H9 (cell line): Measurements from ENCODE around the gene BBS4. TPM values are rescaled to one million over a fixed set of nuclear protein-coding genes. Genes with fewer than 3 reads are reported as not detected.

Experiments
- DNase-seq: peaks from one replicate; pipeline ENCODE4 v3.0.0-alpha.2; 2017
- H2AFZ ChIP-seq: one replicate; pipeline ENCODE4 v1.6.1; 2013; ENCODE audit warnings: mild to moderate bottlenecking, low read length, control low read depth, moderate library complexity
- H2AK5ac ChIP-seq: 2 replicates; pipeline ENCODE4 v1.6.1; 2013; ENCODE audit warnings: low read length, control low read depth, mixed read lengths; ENCODE audit not compliant: insufficient read length
- H2BK120ac ChIP-seq: one replicate; pipeline ENCODE4 v1.6.1; 2013; ENCODE audit warnings: low read depth, mild to moderate bottlenecking, low read length, control low read depth, inconsistent platforms; ENCODE audit not compliant: poor library complexity, severe bottlenecking
- H2BK12ac ChIP-seq: 2 replicates; pipeline ENCODE4 v1.6.1; 2013; ENCODE audit warnings: low read length, control low read depth, mixed read lengths, low read depth; ENCODE audit not compliant: insufficient read length
- H2BK15ac ChIP-seq: 2 replicates; pipeline ENCODE4 v1.6.1; 2013; ENCODE audit warnings: low read depth, low read length, control low read depth
- H2BK20ac ChIP-seq: one replicate; pipeline ENCODE4 v1.6.1; 2013; ENCODE audit warnings: low read depth, mild to moderate bottlenecking, low read length, control low read depth, inconsistent platforms; ENCODE audit not compliant: poor library complexity, severe bottlenecking
- H2BK5ac ChIP-seq: 2 replicates; pipeline ENCODE4 v1.6.1; 2013; ENCODE audit warnings: low read length, control low read depth, mixed read lengths; ENCODE audit not compliant: insufficient read length
- H3K14ac ChIP-seq: 2 replicates; pipeline ENCODE4 v1.6.1; 2013; ENCODE audit warnings: low read length, control low read depth; ENCODE audit not compliant: insufficient read depth
- H3K18ac ChIP-seq: 2 replicates; pipeline ENCODE4 v1.6.1; 2013; ENCODE audit warnings: low read depth, mild to moderate bottlenecking, mixed read lengths, low read length, control low read depth; ENCODE audit not compliant: insufficient read length
- H3K23ac ChIP-seq: 2 replicates; pipeline ENCODE4 v1.6.1; 2013; ENCODE audit warnings: low read length, control low read depth, mixed read lengths, low read depth; ENCODE audit not compliant: insufficient read length
- H3K23me2 ChIP-seq: 2 replicates; pipeline ENCODE4 v1.6.1; 2013; ENCODE audit warnings: low read depth, mild to moderate bottlenecking, mixed read lengths, low read length, control low read depth; ENCODE audit not compliant: insufficient read length, poor library complexity, severe bottlenecking
- H3K27ac ChIP-seq: 2 replicates; pipeline ENCODE4 v1.5.1; 2013; ENCODE audit warnings: low read length, control low read depth, mixed read lengths, low read depth; ENCODE audit not compliant: insufficient read length
- H3K27me3 ChIP-seq: 2 replicates; pipeline ENCODE4 v1.6.1; 2013; ENCODE audit warnings: low read length, control low read depth, inconsistent platforms; ENCODE audit not compliant: insufficient read depth
- H3K4ac ChIP-seq: 2 replicates; pipeline ENCODE4 v1.6.1; 2013; ENCODE audit warnings: low read depth, mild to moderate bottlenecking, control low read depth, inconsistent platforms, low read length, moderate library complexity
- H3K4me1 ChIP-seq: 2 replicates; pipeline ENCODE4 v1.6.1; 2013; ENCODE audit warnings: low read length, control low read depth, inconsistent platforms; ENCODE audit not compliant: insufficient read depth
- H3K4me2 ChIP-seq: 2 replicates; pipeline ENCODE4 v1.6.1; 2013; ENCODE audit warnings: low read length, control low read depth, mixed read lengths; ENCODE audit not compliant: insufficient read length, insufficient read depth
- H3K56ac ChIP-seq: 2 replicates; pipeline ENCODE4 v1.6.1; 2013; ENCODE audit warnings: low read depth, mild to moderate bottlenecking, mixed read lengths, low read length, control low read depth; ENCODE audit not compliant: insufficient read length
- H3K79me1 ChIP-seq: 2 replicates; pipeline ENCODE4 v1.6.1; 2013; ENCODE audit warnings: low read depth, mild to moderate bottlenecking, moderate library complexity, low read length, control low read depth, inconsistent platforms; ENCODE audit not compliant: insufficient read depth, poor library complexity, severe bottlenecking
- H3K79me2 ChIP-seq: 2 replicates; pipeline ENCODE4 v1.6.1; 2013; ENCODE audit warnings: low read length, control low read depth, inconsistent platforms; ENCODE audit not compliant: insufficient read depth
- H3K9ac ChIP-seq: 2 replicates; pipeline ENCODE4 v1.6.1; 2013; ENCODE audit warnings: low read length, control low read depth, mixed read lengths; ENCODE audit not compliant: insufficient read length; ENCODE audit errors: extremely low read depth
- H3K9me3 ChIP-seq: one replicate; pipeline ENCODE4 v1.6.1; 2013; ENCODE audit warnings: low read depth, low read length, inconsistent platforms; ENCODE audit not compliant: control insufficient read depth
- H3T11ph ChIP-seq: one replicate; pipeline ENCODE4 v1.6.1; 2013; ENCODE audit warnings: mild to moderate bottlenecking, low read length, control low read depth, inconsistent platforms
- H4K20me1 ChIP-seq: one replicate; pipeline ENCODE4 v1.6.1; 2013; ENCODE audit not compliant: control insufficient read depth, insufficient read length, insufficient read depth
- H4K5ac ChIP-seq: 2 replicates; pipeline ENCODE4 v1.6.1; 2013; ENCODE audit warnings: low read depth, mild to moderate bottlenecking, mixed read lengths, low read length, control low read depth; ENCODE audit not compliant: insufficient read length
- H4K8ac ChIP-seq: replicated peaks from 2 replicates; pipeline ENCODE4 v1.6.1; 2013; ENCODE audit warnings: low read length, control low read depth, mixed read lengths, low read depth; ENCODE audit not compliant: insufficient read length
- H4K91ac ChIP-seq: 2 replicates; pipeline ENCODE4 v1.6.1; 2013; ENCODE audit warnings: low read depth, mild to moderate bottlenecking, moderate library complexity, mixed read lengths, low read length, control low read depth; ENCODE audit not compliant: insufficient read length
- H3K27ac Mint-ChIP-seq, 3 experiments: 2 replicates in 2 of 3; 3 replicates in 1 of 3; pipeline ENCODE4 v1.8.0; 2020 to 2021; ENCODE audit warnings: mixed read lengths in 3 of 3, mild to moderate bottlenecking in 1 of 3, moderate library complexity in 1 of 3
- H3K27me3 Mint-ChIP-seq: 2 replicates; pipeline ENCODE4 v1.8.0; 2021; ENCODE audit warnings: low read depth, mild to moderate bottlenecking, moderate library complexity, mixed read lengths
- H3K36me3 Mint-ChIP-seq, 3 experiments: 2 replicates in 2 of 3; 3 replicates in 1 of 3; pipeline ENCODE4 v1.8.0; 2020 to 2021; ENCODE audit warnings: low read depth in 3 of 3, mixed read lengths in 3 of 3; ENCODE audit not compliant: insufficient read depth in 1 of 3
- H3K4me1 Mint-ChIP-seq, 2 experiments: 2 replicates each; pipeline ENCODE4 v1.8.0; 2020; ENCODE audit warnings: mixed read lengths in 2 of 2
- H3K4me3 Mint-ChIP-seq, 2 experiments: 2 replicates in 1 of 2; 3 replicates in 1 of 2; pipeline ENCODE4 v1.8.0; 2020 to 2021; ENCODE audit warnings: mild to moderate bottlenecking in 2 of 2, mixed read lengths in 2 of 2, moderate library complexity in 1 of 2
- H3K9me3 Mint-ChIP-seq, 2 experiments: 2 replicates in 1 of 2; 3 replicates in 1 of 2; pipeline ENCODE4 v1.8.0; 2020; ENCODE audit warnings: mild to moderate bottlenecking in 2 of 2, mixed read lengths in 2 of 2, moderate library complexity in 1 of 2
- WGBS: extraction: QIAGEN DNeasy Blood & Tissue Kit; methylation state at CpG from one replicate; pipeline ENCODE4 v1.1.7; 2013; ENCODE audit warnings: missing lambda C conversion rate, low lambda C conversion rate, mixed read lengths; ENCODE audit not compliant: insufficient read length; ENCODE audit errors: extremely low coverage; 5-methylcytosine and 5-hydroxymethylcytosine counted together
- total RNA-seq: library from RNA; stranded (reverse); gene quantifications from 2 replicates; pipeline ENCODE4 v1.2.1, GENCODE V29; 2021
- TF ChIP-seq, protein P1 (sequence below): fragments of 200-600 bp; sonication (generic); conservative IDR thresholded peaks from 3 replicates; pipeline ENCODE4 v1.8.0; 2021; ENCODE audit warnings: antibody characterized with exemption, mild to moderate bottlenecking

The BBS4 gene
- total RNA-seq, 1 experiment from 2014 or later: 27.3 TPM

DNA sequence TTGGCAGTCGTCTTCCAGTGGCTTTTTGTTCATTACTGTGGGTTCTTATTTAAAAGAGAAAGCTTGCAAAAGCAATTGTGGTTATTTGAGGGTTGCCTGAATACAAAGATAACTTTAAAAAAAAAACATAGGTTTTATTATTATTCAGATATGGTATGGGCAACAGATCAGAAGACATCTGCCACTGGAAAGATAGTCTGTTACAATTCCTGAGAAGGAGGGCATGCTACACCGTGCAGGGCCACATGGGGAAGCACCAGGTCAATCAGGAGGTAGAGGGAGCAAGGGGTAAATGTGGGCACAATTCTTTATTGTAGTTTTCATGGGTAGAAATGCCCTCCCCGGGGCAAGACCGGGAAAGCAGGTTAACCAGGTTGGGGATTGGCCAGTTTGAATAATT, 46.5 kb downstream of the BBS4 start:
- Histone ChIP-seq H3K27me3 (no peaks in the 10 kb centered on the region), H3K4me2 (no peak overlapping the region), H3K4me1 (no peaks in the 10 kb centered on the region), H3K9me3 (no peaks in the 10 kb centered on the region), H3K14ac (no peak overlapping the region), H4K5ac (no peak overlapping the region), H2BK12ac (no peak overlapping the region), H4K20me1 (no peaks in the 10 kb centered on the region), H2BK120ac (no peak overlapping the region), H3K79me2 (no peaks in the 10 kb centered on the region), H3K18ac (no peak overlapping the region), H2BK20ac (no peak overlapping the region), H3K56ac (no peak overlapping the region), H3K23ac (no peak overlapping the region), H4K8ac (no peak overlapping the region), H2AK5ac (no peak overlapping the region), H3K27ac (no peak overlapping the region), H3K23me2 (no peaks in the 10 kb centered on the region), H3K79me1 (no peaks in the 10 kb centered on the region), H3K9ac (no peak overlapping the region), H2BK5ac (no peak overlapping the region), H3K4ac (no peak overlapping the region), H2AFZ (no peak overlapping the region), H3T11ph (no peak overlapping the region), H2BK15ac (no peak overlapping the region), H4K91ac (no peak overlapping the region)
- no peak overlapping the region for H3K4me3 Mint-ChIP-seq
- peaks cover 16 to 46% (median 35%) of the 10 kb centered on the region in 3 experiments; a peak in 6 of 7 replicates for H3K36me3 Mint-ChIP-seq
- H3K4me1 Mint-ChIP-seq: peaks cover 5% of the 10 kb centered on the region in 2 experiments; a peak in 2 of 4 replicates
- TF ChIP-seq, protein P1, sequence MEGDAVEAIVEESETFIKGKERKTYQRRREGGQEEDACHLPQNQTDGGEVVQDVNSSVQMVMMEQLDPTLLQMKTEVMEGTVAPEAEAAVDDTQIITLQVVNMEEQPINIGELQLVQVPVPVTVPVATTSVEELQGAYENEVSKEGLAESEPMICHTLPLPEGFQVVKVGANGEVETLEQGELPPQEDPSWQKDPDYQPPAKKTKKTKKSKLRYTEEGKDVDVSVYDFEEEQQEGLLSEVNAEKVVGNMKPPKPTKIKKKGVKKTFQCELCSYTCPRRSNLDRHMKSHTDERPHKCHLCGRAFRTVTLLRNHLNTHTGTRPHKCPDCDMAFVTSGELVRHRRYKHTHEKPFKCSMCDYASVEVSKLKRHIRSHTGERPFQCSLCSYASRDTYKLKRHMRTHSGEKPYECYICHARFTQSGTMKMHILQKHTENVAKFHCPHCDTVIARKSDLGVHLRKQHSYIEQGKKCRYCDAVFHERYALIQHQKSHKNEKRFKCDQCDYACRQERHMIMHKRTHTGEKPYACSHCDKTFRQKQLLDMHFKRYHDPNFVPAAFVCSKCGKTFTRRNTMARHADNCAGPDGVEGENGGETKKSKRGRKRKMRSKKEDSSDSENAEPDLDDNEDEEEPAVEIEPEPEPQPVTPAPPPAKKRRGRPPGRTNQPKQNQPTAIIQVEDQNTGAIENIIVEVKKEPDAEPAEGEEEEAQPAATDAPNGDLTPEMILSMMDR: peak; percentile 40
- H3K27me3 Mint-ChIP-seq: no peaks in the 10 kb centered on the region
- no peak overlapping the region for H3K27ac Mint-ChIP-seq
- no CpG with 5 or more reads among the region's 4 CpGs for WGBS
- no peak for DNase-seq
- no peaks in the 10 kb centered on the region for H3K9me3 Mint-ChIP-seq
